GM19468 (cell line): ENCODE measurements around the gene CCDC137.
"Not testable (repeated sequence)": the region's sequence is repeated elsewhere in the genome, so short reads cannot be mapped to it uniquely, and the experiment has no call there.

Experiments
- ATAC-seq: cut with Tn5 transposase; IDR thresholded peaks from one replicate; pipeline ENCODE4 v1.9.1; 2021; ENCODE audit warnings: mild to moderate bottlenecking, moderate library complexity, moderate number of reproducible peaks; ENCODE audit not compliant: unreplicated experiment; ENCODE audit errors: extremely low read depth

The CCDC137 gene, protein sequence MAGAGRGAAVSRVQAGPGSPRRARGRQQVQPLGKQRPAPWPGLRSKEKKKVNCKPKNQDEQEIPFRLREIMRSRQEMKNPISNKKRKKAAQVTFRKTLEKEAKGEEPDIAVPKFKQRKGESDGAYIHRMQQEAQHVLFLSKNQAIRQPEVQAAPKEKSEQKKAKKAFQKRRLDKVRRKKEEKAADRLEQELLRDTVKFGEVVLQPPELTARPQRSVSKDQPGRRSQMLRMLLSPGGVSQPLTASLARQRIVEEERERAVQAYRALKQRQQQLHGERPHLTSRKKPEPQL

DNA sequence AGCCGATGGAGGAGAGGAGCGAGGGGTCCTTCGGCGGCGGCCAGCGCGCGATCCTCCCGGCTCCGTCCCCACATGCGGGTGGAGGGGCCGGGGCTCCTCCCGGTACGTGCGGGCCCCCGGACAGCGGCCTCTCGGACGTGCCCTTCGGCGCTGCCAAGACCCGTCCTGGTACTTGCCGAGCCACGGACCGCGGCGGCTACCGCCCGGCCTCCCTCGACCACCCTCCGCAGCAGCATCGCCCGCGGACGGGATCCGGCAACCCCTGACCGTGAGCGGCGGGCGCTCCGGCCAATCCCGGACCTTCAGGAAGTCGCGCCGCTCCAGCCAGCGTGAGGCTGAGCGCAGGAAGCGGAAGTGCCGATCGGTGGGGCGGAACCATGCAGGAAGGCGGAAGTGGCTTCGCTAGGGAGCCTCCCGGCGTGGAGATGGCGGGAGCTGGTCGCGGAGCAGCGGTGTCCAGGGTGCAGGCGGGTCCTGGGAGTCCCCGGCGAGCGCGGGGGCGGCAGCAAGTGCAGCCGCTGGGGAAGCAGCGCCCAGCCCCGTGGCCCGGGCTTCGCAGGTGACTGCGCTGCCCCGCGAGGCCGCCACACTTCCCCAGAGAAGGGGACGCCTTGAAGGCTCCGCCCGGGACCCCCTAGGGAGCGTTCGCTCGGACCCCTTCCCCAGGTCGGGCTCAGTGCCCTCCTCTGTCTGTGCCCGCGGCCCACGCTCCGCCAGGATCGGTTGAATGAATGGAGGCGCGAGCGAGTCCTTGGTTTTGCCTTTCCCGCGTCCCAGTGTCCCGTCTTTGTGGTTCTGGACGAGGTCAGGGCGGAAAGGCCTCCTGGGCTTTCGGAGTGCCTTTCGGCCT, at the start of gene CCDC137, which contains the start of gene OXLD1:
Gene CCDC137, plus strand, starts transcription at position 396 of the 850 bp plus-strand sequence. Its CDS starts 30 bp downstream, at position 426.
Gene OXLD1, minus strand, starts transcription at position 264 of the 850 bp plus-strand sequence. Its CDS starts 28 bp downstream, at position 236.
- ATAC-seq = peak; percentile 92

DNA sequence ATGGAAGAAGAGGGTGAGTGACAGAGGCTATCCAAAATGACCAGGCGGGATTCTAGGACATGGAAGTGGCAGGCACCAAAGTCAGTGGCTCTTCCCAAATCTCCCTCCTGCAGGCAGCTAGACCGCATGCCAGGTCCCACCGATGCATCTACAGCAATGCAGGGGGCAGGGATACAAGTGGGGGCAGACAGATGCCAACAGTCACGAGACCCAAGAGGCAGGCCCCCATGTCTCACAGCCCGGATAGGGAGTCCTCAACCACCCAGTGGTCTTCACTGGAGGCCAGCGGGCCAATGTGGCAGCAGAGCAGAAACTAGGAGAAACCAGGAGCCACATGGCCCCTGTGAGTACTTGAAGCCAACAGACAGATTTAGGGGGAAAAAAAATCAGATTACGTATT, 49.7 kb upstream of the CCDC137 start:
- no peak for ATAC-seq

DNA sequence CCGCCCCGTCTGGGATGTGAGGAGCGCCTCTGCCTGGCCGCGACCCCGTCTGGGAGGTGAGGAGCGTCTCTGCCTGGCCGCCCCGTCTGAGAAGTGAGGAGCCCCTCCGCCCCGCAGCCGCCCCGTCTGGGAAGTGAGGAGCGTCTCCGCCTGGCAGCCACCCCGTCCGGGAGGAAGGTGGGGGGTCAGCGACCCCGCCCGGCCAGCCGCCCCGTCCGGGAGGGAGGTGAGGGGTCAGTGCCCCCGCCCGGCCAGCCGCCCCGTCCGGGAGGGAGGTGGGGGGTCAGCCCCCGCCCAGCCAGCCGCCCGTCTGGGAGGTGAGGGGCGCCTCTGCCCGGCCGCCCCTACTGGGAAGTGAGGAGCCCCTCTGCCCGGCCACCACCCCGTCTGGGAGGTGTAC, 48.2 kb upstream of the CCDC137 start:
- not testable (repeated sequence) for ATAC-seq

DNA sequence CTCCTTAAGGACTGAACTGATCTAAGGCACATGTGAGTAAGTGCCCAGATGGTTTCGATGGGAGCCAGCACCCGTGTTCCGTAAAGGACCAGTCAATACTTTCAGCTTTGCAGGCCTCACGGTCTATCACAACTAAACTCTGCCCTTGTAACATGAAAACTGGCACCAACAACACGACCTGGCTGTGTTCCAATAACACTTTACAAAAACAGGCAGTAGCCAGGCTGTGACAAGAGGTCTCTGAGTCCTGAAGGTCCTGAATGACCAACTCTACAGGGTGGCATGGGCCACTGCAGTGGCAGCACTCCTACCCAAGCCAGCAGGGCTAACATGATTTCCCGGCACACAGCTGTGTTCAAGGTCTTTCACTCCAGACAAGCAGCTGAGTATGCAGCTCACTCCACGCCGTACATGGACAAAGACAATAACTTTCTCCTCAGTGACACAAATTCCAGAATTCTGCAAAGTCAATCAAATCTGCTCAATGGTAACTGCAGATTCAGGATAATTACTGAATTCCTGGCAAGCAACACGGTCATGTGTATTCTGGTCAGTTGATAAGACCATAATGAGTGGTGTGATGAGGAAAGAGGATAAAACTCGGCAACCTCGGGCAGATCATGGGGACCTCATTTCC, 44.9 kb upstream of the CCDC137 start:
- no peak for ATAC-seq

DNA sequence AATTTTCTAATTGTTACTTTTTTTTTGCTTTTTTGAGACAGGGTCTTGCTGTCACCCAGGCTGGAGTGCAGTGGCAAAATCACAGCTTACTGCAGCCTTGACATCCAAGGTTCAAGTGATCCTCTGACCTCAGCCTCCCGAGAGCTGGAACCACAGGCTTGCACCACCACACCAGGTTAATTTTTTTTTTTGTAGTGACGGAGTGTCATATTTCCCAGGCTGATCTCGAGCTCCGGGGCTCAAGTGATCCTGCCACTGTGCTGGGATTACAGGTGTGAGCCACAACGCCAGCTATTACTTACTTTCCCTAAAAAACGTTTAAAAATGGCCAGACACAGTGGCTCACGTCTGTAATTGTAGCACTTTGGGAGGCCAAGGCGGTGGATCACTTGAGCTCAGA, 36.3 kb upstream of the CCDC137 start:
- no peak for ATAC-seq

DNA sequence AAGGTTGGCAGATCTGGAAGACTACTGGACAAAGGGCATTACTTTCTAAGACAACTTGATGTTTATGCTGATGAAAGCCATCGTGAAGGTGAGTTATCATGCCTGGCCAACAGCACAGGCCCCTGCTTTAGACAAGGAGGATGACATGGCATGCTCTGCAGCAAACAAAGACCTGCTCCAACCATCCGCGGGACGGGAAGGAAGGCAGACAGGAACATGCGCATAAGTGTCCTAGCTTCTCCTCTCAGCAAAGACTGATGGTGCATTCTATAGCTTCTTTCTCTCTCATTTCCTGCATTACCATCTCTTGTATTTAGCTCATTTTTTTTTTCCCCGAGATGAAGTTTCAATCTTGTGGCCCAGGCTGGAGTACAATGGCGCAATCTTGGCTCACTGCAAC, 35.1 kb upstream of the CCDC137 start:
- no peak for ATAC-seq

DNA sequence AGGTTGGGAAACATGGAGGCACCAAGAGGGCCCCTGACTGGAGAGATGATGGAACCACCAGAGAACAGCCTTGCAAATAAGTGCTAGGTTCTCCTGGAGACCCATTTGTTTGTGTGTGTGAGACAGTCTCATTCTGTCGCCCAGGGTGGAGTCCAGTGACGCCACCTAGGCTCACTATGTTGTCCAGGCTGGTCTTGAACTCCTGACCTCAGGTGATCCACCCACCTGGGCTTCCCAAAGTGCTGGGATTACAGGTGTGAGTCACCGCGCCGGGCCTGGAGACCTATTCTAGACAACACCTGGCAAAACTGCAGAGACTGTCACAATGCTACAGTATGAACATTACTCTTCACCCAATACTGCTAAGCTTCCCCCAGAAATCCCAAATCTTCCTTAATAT, 31.1 kb upstream of the CCDC137 start:
- no peak for ATAC-seq

DNA sequence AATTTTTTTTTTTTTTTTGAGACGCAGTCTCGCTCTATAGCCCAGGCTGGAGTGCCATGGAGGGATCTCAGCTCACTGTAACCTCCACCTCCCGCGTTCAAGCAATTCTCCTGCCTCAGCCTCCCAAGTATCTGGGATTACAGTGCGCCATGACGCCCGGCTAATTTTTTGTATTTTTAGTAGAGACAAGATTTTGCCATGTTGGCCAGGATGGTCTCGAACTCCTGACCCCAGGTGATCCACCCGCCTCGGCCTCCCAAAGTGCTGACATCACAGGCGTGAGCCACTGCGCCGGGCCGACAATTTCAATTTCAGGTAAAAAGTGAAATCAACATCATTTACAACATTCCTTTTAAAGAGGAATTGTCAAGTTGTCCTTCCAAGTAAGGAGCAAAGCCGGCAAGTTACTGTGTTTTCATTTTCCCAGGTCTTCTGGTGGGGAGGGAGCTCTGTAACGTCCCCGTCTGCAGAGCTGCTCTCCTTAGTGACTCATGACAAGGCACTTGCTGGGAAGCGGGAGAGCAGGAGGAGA, 30.5 kb upstream of the CCDC137 start:
- ATAC-seq = no peak

DNA sequence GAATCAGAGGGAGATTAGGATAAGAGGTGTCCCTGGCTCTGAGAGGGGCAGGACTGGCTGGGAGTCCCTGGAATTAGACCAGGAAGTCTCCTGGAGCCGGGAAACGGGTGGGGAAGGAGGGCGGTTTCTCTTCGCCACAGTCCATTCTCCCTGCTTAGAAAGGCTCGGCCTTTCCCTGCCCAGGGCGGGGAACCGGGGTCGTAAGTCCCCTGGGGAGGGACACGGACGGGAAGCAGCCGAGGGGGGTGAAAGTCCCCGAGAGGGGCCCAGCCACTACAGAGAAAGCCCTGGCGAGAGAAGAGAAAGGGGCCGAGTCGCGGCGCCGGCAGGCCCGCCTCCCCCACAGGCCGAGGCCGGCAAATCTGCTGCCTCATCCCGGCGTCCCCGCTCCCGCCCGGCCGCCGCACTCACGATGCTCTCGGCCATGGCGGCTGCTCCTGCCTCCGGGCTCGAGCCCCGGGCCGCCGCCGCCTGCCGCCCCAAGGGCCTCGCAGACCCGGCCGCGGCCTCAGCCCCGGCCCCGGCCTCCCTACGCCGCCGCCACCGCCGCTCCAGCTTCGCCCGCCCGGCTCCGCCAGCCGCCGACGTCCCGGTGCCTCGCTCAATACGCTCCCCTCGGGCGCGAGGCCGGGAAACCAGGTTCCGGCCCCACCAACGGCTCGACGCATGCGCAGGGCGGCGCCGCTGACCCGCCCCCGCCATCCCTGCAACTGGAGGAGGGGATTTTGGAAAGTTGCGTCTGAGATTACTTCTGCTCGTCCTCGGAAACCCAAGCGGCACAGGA, 29.8 kb upstream of the CCDC137 start, which contains the start of the genes NPLOC4 and TSPAN10:
Gene NPLOC4, minus strand, starts transcription at position 608 of the 784 bp plus-strand sequence. Its CDS starts 182 bp downstream, at position 426.
Gene TSPAN10, plus strand, starts transcription at position 692 of the 784 bp plus-strand sequence. CDS start 5,217 bp downstream, outside the sequence.
- peak; percentile 54 for ATAC-seq

DNA sequence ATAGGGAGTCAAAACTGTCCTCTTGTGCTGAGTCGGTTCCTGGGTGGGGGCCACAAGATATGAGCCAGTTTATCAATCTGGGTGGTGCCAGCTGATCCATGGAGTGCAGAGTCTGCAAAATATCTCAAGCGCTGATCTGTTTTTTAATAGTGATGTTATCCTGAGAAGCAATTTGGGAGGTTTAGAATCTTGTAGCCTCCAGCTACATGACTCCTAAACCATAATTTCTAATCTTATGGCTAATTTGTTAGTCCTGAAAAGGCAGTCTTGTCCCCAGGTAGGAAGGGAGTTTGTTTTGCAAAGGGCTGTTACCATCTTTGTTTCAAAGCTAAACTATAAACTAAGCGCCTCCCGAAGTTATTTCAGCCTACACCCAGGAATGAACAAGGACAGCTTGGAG, 27.9 kb upstream of the CCDC137 start:
- ATAC-seq = no peak

DNA sequence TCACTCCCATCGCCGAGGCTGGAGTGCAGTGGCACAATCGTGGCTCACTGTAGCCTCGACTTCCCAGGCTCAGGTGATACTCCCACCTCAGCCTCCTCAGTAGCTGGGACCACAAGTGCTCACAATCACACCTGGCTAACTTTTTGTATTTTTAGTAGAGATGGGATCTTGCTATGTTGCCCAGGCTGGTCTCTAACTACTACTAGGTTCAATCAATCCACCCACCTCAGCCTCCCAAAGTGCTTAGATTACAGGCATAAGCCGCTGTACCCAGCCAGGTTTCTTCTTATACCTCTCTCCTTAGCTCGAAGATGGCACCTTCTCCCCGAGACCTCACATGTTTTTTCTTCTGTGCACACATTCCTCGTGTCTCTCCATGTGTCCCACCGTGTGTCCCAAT, 26.5 kb upstream of the CCDC137 start:
- no peak for ATAC-seq

DNA sequence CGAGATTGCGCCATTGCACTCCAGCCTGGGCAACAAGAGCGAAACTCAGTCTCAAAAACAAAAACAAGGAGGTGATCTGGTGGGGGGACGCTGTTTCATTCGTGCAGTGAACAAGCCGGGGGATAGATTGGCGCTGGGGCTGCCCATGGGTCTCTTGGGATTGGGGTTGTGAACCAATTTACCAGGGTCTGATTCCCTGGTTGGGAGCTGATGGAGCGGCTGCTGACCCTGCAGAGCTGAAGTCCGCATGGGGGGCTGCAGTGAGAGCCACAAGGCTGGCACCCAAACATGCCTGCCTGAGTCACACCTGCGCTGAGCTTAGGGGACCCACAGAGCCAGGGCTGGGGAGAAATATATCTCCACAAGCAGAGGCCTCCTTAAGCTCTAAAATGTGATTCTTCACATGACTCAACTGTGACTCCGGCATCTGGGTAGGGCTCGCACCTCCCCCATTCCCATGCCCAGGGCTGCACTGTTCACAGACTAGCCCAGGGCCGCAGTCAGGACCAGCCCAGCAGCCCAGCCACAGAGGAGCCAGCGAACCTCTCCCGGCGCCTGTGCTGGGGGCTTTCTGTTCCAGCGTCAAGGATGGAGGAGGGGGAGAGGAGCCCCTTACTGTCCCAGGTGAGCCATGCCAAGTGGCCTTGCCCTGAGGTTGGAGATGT, 24.6 kb upstream of the CCDC137 start:
- no peak for ATAC-seq

DNA sequence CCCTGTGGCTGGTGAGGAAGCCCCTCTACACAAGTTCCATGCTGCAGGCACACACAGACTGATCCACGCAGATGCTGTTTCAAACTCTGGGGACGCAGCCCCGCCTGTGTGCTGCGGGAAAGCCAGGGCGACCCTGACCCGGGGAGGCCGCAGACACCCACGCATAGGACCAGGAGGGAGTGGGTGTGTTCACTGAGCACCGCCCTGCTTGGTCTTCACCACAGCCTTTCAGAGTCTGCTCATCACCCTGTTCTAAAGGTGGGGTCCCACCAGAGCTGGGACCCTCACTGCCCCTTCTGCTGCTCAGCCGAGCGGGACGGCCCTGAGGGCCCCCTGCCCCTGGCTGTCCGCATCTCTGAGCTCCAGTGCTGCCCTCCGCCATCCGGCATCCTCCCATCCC, 22.0 kb upstream of the CCDC137 start:
- no peak for ATAC-seq

DNA sequence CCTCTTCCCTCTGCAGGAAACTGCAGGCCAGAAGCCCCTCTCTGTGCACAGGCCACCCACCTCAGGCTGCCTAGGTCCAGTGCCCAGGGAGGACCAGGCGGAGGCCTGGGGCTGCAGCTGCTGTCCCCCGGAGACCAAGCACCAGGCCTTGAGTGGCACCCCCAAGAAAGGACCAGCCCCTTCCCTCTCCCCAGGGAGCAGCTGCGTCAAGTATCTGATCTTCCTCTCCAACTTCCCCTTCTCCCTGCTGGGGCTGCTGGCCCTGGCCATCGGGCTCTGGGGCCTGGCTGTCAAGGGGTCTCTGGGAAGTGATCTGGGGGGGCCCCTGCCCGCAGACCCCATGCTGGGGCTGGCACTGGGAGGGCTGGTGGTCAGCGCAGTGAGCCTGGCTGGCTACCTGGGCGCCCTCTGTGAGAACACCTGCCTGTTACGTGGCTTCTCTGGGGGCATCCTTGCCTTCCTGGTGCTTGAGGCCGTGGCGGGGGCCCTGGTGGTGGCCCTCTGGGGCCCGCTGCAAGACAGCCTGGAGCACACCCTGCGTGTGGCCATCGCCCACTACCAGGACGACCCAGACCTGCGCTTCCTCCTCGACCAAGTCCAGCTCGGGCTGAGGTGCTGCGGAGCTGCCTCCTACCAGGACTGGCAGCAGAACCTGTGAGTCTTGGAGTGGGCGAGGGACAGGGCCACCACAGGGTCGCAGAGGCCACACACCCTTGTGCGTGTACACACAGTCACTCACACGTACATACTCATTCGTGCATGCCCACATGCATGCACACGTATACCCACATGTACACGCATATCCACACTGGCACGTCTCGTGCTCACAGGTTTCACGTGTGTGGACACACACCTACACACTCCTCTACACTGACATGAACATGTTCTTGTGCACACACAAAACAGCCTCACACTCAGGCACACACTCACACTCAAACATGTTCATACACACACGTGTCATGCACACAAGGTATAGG, 21.3 kb upstream of the CCDC137 start:
- ATAC-seq = no peak

DNA sequence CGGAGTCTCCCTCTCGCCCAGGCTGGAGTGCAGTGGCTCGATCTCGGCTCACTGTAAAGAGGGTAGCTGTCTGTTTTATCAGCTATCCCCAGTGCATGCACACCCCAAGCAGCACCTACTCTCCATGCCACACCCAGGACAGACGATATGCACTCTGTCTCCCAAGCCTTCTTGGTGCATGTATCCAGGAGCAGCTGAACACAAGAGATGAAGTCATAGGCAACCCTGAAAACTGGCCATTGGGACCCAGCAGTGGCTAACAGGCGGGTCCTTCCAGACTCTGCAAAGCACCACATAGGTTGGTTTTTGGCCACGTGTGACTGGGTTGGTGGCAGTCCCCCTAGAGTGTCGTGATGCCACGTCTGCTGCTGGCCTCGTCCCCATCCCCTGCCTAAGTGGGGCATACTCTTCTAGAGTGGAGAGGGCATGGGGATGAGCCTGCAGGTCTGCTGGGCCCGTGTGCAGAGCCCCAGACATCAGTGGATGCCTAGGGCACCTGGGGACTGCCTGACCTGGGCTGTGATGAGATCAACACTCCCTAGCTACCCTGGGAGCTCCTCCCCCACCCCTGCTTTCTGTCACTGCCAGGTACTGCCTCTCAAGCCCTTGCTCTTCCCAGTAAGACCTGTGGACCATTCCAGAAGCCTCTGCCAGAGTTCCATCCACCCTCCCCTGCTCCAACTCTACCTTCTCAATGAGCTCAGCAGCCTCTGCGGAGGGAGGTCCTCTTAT, 19.5 kb upstream of the CCDC137 start:
- ATAC-seq = no peak

DNA sequence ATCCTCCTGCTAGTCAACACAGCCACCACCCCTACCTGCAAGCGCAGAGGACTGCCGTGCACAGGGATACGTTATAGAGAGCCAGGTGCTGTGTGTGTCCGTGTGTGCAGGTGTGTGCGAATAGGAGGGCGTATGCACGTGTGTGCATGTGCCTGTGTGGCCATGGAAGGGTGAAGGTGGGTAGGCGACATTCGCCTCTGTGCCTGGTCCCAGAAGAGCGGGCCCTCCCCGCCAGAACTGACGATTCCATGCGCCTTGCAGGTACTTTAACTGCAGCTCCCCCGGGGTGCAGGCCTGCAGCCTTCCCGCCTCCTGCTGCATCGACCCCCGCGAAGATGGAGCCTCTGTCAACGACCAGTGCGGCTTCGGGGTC, 18.9 kb upstream of the CCDC137 start:
- ATAC-seq = no peak

DNA sequence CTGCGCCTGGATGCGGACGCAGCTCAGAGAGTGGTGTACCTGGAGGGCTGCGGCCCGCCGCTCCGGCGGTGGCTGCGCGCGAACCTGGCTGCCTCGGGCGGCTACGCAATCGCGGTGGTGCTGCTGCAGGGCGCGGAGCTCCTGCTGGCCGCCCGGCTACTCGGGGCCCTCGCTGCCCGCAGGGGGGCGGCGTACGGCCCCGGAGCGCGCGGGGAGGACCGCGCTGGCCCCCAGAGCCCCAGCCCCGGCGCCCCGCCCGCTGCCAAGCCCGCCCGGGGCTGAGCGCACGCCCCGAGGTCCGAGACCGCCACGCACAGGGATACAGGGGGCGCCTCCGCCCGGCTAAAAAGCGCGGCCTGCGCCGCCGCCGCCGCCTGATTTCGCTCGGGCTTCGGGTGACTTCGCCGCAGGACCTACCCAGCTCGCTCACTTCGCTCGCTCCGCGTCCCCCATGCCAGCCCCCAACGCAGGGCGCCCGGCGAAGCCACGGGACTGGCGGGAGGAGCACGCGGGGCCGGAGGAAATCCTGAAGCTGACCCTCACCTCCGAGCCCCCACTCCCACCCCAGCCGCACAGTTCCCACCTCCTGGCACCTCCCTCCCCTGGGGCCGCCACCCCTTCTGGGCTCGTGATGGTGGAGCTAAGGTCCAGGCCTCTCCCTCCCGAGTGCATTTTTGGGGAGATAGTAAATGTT, 18.4 kb upstream of the CCDC137 start:
- no peak for ATAC-seq
